GM19240 (cell line): Measurements from ENCODE around the gene PTGER3.
A peak's percentile ranks its signal among the peaks of the same experiment; 100 is the strongest.

Source experiments
- DNase-seq: peaks from one replicate; pipeline ENCODE4 v3.0.0; 2011; ENCODE audit warnings: low spot score; ENCODE audit not compliant: insufficient read length

PTGER3 gene

GRCh38 chr1:71047635-71048607, at the start of gene PTGER3:
PTGER3 (minus strand) TSS chr1:71047816; CDS start chr1:71047577, 239 bp downstream.
- DNase-seq, result no peak

DNA sequence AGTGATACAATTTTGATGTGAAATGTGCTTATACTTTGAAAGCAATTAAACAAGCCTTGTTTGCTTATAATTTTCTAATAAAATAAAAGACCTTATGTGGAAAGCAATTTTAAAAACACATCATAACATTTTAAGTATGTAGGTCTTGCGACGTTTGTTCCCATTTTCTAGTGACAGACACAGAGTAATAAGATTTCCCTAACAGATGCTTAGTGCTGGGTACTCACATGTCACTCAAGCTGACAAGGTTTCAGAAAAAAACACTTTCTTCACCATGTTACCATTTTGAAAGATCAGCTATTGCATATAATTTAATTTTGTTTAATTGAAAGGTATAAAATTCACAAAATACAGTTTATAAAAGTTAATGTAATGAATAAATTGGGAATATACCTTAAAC, 47.3 kb upstream of the PTGER3 start:
- DNase-seq, result no peak

DNA sequence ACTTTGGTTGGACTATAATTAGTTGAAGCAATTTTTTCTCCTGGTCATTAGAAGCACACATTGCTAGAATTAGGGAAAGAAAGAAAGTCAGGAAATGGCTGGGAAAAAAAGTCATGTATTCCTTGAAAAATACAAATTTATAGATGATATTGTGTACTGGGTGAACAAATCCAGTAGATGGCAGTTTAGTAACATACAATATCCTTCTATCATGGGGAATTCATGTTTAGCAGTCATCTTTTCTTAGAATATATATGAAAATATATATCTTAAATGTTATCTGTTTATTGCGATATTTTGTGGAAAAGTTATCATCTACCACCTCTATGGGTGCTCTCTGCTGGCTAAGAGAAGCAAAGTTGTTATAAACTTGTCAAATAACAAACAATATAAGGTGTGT, 46.3 kb upstream of the PTGER3 start:
- DNase-seq, result no peak

DNA sequence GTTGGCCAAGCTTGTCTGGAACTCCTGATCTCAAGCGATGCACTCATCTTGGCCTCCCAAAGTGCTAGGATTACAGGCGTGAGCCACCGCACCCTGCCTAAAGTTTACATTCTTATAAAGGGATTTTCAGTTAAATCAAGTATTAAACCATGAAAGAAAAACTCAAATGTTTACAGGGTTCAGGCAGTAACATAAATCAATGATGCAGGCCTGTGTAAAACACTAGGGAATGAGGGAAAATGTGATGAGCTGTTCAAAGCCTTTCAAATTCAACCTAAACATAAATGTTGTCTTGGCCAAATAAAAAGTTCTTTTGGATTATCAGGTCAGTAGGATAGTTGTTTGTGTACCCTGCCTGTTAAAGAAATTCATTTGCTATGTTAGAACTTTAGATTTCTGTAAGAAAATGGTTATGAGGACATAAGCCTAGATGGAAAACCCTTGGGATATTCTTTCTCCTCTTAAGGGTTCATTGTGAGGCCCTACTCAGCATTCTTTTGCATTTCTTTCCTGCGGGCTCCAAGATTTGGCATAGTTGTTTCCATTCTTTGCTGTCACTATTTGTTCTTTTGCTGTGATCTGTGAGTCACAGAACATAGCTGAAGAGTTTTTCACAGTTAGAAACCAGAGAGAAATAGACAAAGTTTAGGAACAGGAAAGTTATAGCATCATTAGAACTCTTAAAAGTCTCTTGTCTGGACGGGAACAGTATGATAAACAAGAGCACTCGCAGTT, 42.1 kb upstream of the PTGER3 start:
- no peak for DNase-seq

GRCh38 chr1:71088645-71089287, 41.1 kb upstream of the PTGER3 start:
- DNase-seq, result no peak

DNA sequence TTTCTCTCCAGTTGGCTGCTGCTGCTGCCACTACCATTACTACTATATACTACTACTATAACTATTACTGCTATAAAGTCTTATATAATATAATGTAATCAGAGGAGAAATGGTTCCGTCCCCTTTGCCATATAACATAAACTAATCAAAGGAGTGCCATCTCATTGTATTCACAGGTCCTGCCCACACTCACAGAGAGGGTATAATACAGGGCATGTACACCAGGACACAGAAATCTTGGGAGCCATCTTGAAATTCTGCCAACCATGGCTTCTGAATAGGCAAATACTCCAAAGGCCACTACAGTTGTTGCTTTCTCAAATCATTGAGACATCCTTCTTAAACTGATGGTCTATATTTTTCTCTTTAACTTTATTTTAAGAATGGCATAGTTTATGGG, 40.1 kb upstream of the PTGER3 start:
- no peak for DNase-seq

DNA sequence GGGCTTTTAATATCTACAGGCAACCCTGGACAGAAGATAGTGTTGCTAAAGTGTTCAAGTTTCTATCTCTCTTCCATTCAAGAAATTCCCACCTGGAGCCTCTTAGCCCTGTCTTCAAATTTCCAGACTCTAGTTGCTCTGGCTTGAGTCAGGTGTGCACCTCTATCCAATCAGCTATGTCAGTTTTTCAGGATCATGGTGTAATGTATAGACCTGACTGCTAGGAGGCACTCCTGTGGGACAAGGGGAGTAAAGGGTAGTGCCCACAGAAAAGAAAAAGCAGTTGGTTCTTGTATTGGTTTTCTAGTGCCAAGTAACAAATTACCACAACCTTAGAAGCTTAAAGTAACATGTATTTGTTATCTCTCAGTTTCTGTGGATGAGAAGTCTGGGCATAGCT, 39.4 kb upstream of the PTGER3 start:
- no peak for DNase-seq

DNA sequence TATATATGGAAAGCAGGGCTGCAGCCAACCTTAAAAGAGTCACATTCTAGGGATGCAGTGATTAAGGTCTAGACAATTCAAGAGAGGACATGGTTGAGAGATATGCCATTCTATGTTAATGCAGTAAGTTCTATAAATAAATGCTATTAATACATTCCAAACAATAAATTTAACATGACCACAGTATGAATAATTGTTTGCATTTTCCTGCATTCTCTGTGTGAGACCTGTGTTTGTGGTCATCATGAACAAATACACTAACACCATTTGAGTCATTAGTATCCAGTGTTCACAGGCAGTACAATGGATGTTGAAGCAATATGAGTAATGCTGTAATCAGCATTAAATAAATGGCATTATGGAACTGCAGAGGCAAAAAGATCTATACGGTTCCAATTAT, 38.7 kb upstream of the PTGER3 start:
- no peak for DNase-seq

GRCh38 chr1:71083271-71083670, 35.7 kb upstream of the PTGER3 start:
- DNase-seq, result no peak

GRCh38 chr1:71081697-71082080, 34.1 kb upstream of the PTGER3 start:
- no peak for DNase-seq

DNA sequence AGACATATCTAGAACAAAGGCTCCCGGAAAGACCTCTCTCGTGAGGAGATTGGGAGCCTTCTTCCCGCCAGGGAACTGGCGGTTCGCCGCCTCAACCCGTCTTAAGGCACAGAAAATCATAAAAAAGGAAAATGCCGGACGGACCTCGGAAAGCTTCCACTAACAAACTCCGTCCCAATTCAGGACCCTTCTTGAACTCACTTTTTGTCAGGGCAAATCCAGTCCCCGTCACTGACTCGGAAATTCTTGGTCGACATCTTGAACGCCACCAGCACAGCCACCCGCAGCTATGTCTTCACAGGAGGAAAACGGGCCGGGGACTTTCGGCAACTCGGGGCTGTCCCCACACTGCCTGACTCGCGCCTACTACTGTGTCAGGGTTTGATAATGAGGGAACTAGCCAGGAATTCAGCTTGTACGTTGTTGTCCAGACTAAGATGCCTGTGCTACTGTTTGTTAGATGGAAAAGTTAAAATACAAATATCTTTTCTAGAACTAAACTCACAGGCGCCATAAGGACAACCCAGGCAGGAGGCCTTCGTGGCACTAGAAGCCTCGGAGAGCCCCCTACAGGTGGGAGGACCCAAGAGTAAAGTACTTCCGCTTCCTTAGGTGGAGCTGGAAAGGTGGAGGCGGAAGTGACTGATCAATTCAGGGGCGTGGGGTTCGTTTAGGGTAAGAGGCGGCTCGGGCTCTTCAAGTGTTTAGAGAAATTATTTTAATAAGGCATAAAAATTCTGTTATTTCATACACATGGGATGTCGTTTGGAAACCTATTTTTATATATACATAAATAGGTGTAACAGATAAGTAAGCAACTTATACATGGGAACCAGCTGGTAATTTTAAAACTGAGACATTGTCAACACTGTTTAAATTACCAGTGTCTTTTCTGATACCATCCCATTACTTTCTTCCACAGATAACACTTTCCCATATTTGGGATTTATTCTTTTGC, 33.4 kb upstream of the PTGER3 start, which contains the start of gene ZRANB2:
TSS of gene ZRANB2 (minus strand) at position 297 of the 958 bp plus-strand sequence. CDS start at position 257, 40 bp downstream.
- DNase-seq, result peak; percentile 64

DNA sequence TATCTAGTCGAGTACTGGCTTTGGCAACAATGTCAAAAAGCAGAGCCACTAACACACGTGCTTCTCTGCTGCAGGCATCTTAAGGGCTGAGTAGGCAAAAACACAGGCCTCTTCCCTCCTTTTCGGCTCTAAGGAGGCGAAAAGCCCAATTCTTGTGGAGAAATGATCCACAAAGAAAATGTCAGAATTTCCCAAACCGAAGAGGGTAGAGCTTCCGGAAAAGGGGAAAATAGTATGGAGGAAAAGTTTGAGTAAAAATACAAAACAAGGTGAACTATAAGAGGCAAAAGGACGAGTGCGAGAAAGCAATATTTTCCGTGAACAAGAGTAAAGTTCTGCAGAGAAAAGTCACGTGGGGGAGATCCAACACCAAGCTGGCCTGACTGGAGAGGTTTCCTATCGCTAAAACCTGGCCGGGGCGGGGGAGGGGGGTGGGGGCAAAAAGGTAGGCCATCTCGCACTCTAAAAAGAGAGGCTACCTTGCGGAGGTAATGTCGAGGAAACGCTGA, 32.7 kb upstream of the PTGER3 start:
- DNase-seq, result no peak

DNA sequence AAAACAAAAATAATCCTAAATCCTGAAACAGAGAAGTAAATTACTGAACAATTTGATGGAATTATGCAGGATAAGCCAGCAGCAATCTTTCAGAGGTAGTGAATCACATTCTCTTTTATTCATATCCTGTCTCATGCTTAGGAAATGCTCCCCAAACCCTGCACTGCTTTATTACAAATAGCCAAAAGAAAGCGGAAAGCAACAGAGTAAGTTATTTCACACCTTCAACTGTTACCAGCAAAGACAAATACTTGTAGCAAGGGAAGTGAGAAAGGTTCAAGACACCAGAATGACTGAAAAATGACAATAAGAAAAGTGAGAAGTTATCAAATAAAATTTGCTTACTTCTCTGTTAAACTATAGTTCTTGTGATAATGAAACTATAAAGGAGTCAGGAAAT, 27.1 kb upstream of the PTGER3 start:
- no peak for DNase-seq

- no peak for DNase-seq
Observed at GRCh38 chr1:71072273-71072672, 24.7 kb upstream of the PTGER3 start.

DNA sequence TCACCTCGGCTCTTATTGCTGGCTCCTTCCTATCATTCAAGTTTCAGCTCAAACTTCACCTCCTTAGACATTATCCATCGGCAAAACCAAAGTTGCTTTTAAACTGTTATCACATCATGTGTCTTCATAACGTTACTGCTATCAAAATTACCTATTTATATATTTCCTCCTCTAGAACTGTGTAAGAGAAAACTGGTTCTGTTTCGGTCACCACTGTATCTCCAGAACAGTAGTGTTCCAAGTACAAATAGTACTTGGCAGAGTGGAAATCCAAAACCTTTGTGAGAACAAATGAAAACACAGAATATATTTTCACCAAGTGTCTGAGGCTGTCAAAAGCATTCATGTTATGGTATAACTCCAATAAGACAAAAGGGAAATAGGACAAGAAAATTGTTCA, 24.1 kb upstream of the PTGER3 start:
- no peak for DNase-seq

GRCh38 chr1:71068325-71069240, 21.0 kb upstream of the PTGER3 start:
- DNase-seq, result no peak

GRCh38 chr1:71054791-71055190, 7.2 kb upstream of the PTGER3 start:
- no peak for DNase-seq

DNA sequence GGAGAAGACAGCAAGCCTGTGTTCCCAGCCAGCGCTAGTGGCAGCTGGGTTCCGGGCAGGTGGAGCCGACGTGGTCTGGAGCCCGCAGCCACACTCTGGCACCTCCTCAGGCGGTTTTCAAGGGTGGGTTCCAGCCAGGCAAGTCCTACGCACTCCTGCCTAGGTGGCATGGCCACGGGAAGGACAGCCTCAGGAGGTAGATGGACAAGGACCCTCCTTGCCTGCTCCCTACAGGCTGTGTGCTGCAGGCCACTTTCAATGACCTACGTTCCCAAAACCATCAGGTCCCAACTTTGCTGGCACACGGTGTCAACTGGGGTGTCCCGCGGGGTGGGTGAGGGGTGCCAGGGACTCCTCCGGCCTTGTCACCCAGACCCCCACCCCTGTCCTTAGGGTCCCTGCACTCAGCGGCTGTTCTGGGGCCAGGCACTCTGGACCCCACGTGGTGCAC, 6.7 kb upstream of the PTGER3 start:
- no peak for DNase-seq

DNA sequence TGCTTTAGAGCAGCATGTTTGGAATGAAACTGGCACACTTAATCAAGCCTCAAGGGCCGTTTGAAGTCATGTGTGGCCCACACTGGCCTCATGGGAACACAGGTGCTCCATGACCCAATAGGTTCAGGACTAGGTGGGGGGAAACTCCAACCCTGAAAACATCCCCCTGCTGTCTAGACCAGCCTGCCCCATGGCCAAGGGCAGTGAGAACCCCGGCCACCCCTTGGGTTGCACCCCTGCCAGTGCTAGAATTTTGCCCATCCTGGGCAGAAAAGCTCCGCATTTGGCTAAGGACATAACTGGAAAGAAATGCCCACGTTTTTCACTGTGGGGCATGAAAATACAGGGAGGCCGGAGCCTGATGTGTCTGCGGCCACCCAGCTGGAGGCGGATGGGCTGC, 6.1 kb upstream of the PTGER3 start:
- DNase-seq, result no peak
